GM10847 (cell line): ENCODE data around the gene ELOB.

Source experiments
- POLR2A ChIP-seq: IDR thresholded peaks from 2 replicates; pipeline ENCODE4 v1.6.1; 2011; ENCODE audit not compliant: insufficient read length; ENCODE audit errors: extremely low read depth

ELOB gene

GRCh38 chr16:2795395-2796143 lies 18.5 kb upstream of the ELOB start:
- TF ChIP-seq POLR2A, result no peak

- TF ChIP-seq POLR2A, result no peak
Measured at GRCh38 chr16:2792940-2793339, 15.9 kb upstream of the ELOB start.

- TF ChIP-seq POLR2A, result no peak
Measured at GRCh38 chr16:2791174-2791573, 14.1 kb upstream of the ELOB start.

GRCh38 chr16:2790631-2791030 lies 13.6 kb upstream of the ELOB start:
- TF ChIP-seq POLR2A, result no peak

GRCh38 chr16:2787961-2788360 lies 10.9 kb upstream of the ELOB start:
- TF ChIP-seq POLR2A, result no peak

GRCh38 chr16:2787406-2787805 lies 10.3 kb upstream of the ELOB start, which contains the start of gene PRSS33:
Gene PRSS33, minus strand, starts transcription at chr16:2787560. Its CDS starts 1,013 bp downstream, at chr16:2786547.
- TF ChIP-seq POLR2A, result no peak

- no peak for TF ChIP-seq POLR2A
Measured at GRCh38 chr16:2786826-2787151, 9.7 kb upstream of the ELOB start.

- no peak for TF ChIP-seq POLR2A
Measured at GRCh38 chr16:2786061-2786825, 9.2 kb upstream of the ELOB start.

- TF ChIP-seq POLR2A, result no peak
Measured at GRCh38 chr16:2785101-2785991, 8.3 kb upstream of the ELOB start.

- no peak for TF ChIP-seq POLR2A
Measured at GRCh38 chr16:2784358-2785100, 7.4 kb upstream of the ELOB start.

GRCh38 chr16:2783581-2784357 lies 6.7 kb upstream of the ELOB start:
- TF ChIP-seq POLR2A, result no peak

GRCh38 chr16:2782583-2783351 lies 5.7 kb upstream of the ELOB start:
- TF ChIP-seq POLR2A, result no peak
